Stomach (tissue), 4 donors: ENCODE results near the gene PRSS38.

ENCODE experiments used
- CTCF ChIP-seq, 7 experiments: fragments of 450-650 bp in 4 of 7; fragments of 200-600 bp in 3 of 7; sonication (generic) in 3 of 7; IDR thresholded peaks; one replicate each; pipeline ENCODE4 v1.5.1; 2016 to 2019; ENCODE audit warnings: antibody characterized with exemption in 7 of 7, control low read depth in 2 of 7, mild to moderate bottlenecking in 1 of 7
- POLR2AphosphoS5 ChIP-seq, 3 donors: sonication (generic); formaldehyde crosslinking; IDR thresholded peaks; one replicate each; pipeline ENCODE4 v1.6.1; 2016; ENCODE audit warnings: antibody characterized with exemption in 3 of 3

DNA sequence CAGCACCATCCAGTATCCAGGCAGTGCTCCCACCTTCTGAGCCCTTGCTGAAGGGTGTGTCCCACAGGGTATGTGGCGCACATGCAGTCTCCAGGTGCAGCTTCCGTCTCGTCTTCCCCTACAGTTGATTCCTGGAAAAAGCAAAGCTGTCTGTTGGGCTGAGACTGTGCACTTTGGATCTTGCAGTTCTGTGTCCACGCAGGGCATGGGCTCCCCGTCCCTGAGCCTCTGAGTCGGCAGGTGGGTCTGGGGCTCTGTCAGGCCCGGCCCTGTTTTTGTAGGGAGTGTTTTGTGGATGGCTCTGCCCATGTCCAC, 47.4 kb upstream of the PRSS38 start:
- TF ChIP-seq POLR2AphosphoS5 (IDR thresholded peaks at IDR 0.05) (no peak), CTCF (IDR thresholded peaks at IDR 0.05) (no peak)
